ENCODE data around the gene PCSK4. TPM values are rescaled to one million over a fixed set of nuclear protein-coding genes. Genes with fewer than 3 reads are reported as not detected.

The PCSK4 gene
- total and polyA plus RNA-seq, 2 of the 4 experiments (the other 2 are of a cell fraction), result 0.72 to 1.7 TPM

- H4K8ac ChIP-seq (ENCODE audit: low read depth in 2 of 2, low read length in 2 of 2), result no peak overlapping the region
- H3K18ac ChIP-seq (ENCODE audit: low read depth, low read length), result no peak overlapping the region
- no peaks in the 10 kb centered on the region for H3K79me1 ChIP-seq (ENCODE audit: low read depth in 1 of 2, low read length in 2 of 2)
- ChIA-PET POLR2A (ENCODE audit: unreplicated experiment) (no interaction called here), CTCF (no interaction called here)
- no peak overlapping the region for H2BK5ac ChIP-seq (ENCODE audit: low read depth, low read length, poor library complexity, severe bottlenecking)
- intact Hi-C loops (cut with micrococcal nuclease), result no loop called here
- H2BK20ac ChIP-seq (ENCODE audit: low read depth, low read length), result no peak overlapping the region
- no peak overlapping the region for H2BK120ac ChIP-seq (ENCODE audit: low read depth, low read length)
- in situ Hi-C loops (cut with MboI; ENCODE audit: low sequenced_read_pairs), result no loop called here
- H4K20me1 ChIP-seq (ENCODE audit: insufficient read depth, low read length), result no peaks in the 10 kb centered on the region
- DNase-seq (no peak), ATAC-seq (ENCODE audit: low read depth) (no peak)
- H4K91ac ChIP-seq (ENCODE audit: insufficient read depth, low read depth, low read length), result no peak overlapping the region
- no peak overlapping the region for H2BK15ac ChIP-seq (ENCODE audit: low read depth, low read length)
- whole genome bisulfite sequencing, 2 experiments (ENCODE audit: extremely low coverage in 2 of 2, insufficient read length in 1 of 2), result 90% methylated on average over 13 of the region's 23 CpGs; no CpG with 5 or more reads in 1 of the 2 experiments
- no peak overlapping the region for H3K14ac ChIP-seq (replicated peaks; ENCODE audit: low read depth, low read length)
- H3K9me3 ChIP-seq (ENCODE audit: control insufficient read depth, insufficient read depth, low read length), result no peaks in the 10 kb centered on the region
- H3K36me3 ChIP-seq (ENCODE audit: control insufficient read depth, insufficient read depth, low read length), result no peaks in the 10 kb centered on the region
- H3K4me3 ChIP-seq (ENCODE audit: insufficient read depth, low read depth, low read length), result no peak overlapping the region
- H3K27me3 ChIP-seq (ENCODE audit: control insufficient read depth, insufficient read depth, low read length), result no peaks in the 10 kb centered on the region
- dilution Hi-C loops (cut with HindIII; ENCODE audit: low sequenced_read_pairs, unreplicated experiment), result no loop called here
- no peak overlapping the region for H4K5ac ChIP-seq (ENCODE audit: low read depth, low read length)
- H3K9me1 ChIP-seq (ENCODE audit: insufficient read depth, low read length), result no peaks in the 10 kb centered on the region
- H3K56ac ChIP-seq (ENCODE audit: extremely low read depth, insufficient read depth, low read length), result no peak overlapping the region
- no peak for TF ChIP-seq NFE2L2 (IDR thresholded peaks at IDR 0.05; ENCODE audit: low read depth, low read length)
- TF ChIP-seq BHLHE40 (IDR thresholded peaks at IDR 0.05; ENCODE audit: low read depth, low read length), result no peak
- TF ChIP-seq FOS (IDR thresholded peaks at IDR 0.05; ENCODE audit: low read depth, low read length), result no peak
- no peak for TF ChIP-seq MXI1 (IDR thresholded peaks at IDR 0.05; ENCODE audit: borderline replicate concordance, low read depth, low read length)
- TF ChIP-seq SMC3 (IDR thresholded peaks at IDR 0.05; ENCODE audit: low read depth, low read length), result no peak
- TF ChIP-seq RFX5 (IDR thresholded peaks at IDR 0.05; ENCODE audit: low read depth, low read length), result no peak
- TF ChIP-seq ELK1 (IDR thresholded peaks at IDR 0.05; ENCODE audit: borderline replicate concordance, low read depth, low read length), result no peak
- no peak for TF ChIP-seq RCOR1 (IDR thresholded peaks at IDR 0.05; ENCODE audit: insufficient replicate concordance, low read length)
- TF ChIP-seq RAD21 (IDR thresholded peaks at IDR 0.05; ENCODE audit: low read length), result no peak
- TF ChIP-seq CEBPB (IDR thresholded peaks at IDR 0.05; ENCODE audit: low read depth, low read length), result no peak
- H3K9ac ChIP-seq (ENCODE audit: low read depth, low read length), result no peak overlapping the region
- no peak overlapping the region for H3K4me2 ChIP-seq (ENCODE audit: low read depth, low read length)
- H3K27ac ChIP-seq (ENCODE audit: insufficient read depth, low read length), result no peak overlapping the region
- H2AFZ ChIP-seq (replicated peaks; ENCODE audit: low read length, poor library complexity), result no peak overlapping the region
- no peaks in the 10 kb centered on the region for H3K4me1 ChIP-seq (ENCODE audit: control insufficient read depth, insufficient read depth, low read length)
- H3K4ac ChIP-seq (ENCODE audit: low read depth, low read length), result no peak overlapping the region
- H2AK5ac ChIP-seq (ENCODE audit: low read depth, low read length), result no peak overlapping the region
- no peak overlapping the region for H2AK9ac ChIP-seq (replicated peaks; ENCODE audit: low read depth, low read length, poor library complexity)
- no peak overlapping the region for H3K23ac ChIP-seq (ENCODE audit: low read depth, low read length)
- no TSS peak for BruUV-seq (replicated peaks)
These were observed 6.1 kb downstream of the PCSK4 start for GRCh38 chr19:1483979-1484428.

Data from IMR-90 (cell line).